ENCODE results near the gene XCR1.
A peak's percentile ranks its signal among the peaks of the same experiment; 100 is the strongest.

The XCR1 gene

GRCh38 chr3:45984331-45985312 is 42.7 kb downstream of the XCR1 start:
- peak; percentile 75 for DNase-seq (ENCODE audit: low read depth)

GRCh38 chr3:45983770-45984169 is 43.5 kb downstream of the XCR1 start:
- no peak for DNase-seq (ENCODE audit: low read depth)

- peak; percentile 78 for DNase-seq (ENCODE audit: low read depth)
Observed at GRCh38 chr3:45981346-45982074, 45.8 kb downstream of the XCR1 start.

- peak; percentile 21 for DNase-seq (ENCODE audit: low read depth)
Observed at GRCh38 chr3:45980819-45981218, 46.5 kb downstream of the XCR1 start.

- no peak for DNase-seq (ENCODE audit: low read depth)
Observed at GRCh38 chr3:45980229-45980813, 47.0 kb downstream of the XCR1 start.

GRCh38 chr3:45979378-45979777 is 47.9 kb downstream of the XCR1 start:
- no peak for DNase-seq (ENCODE audit: low read depth)

GRCh38 chr3:45978006-45978761 is 49.1 kb downstream of the XCR1 start:
- no peak for DNase-seq (ENCODE audit: low read depth)

- DNase-seq (ENCODE audit: low read depth) = no peak
Observed at GRCh38 chr3:45976191-45977091, 50.8 kb downstream of the XCR1 start.

GRCh38 chr3:45975686-45976085 is 51.6 kb downstream of the XCR1 start:
- DNase-seq (ENCODE audit: low read depth) = no peak

GRCh38 chr3:45974686-45975085 is 52.6 kb downstream of the XCR1 start:
- no peak for DNase-seq (ENCODE audit: low read depth)

GRCh38 chr3:45972534-45973402 is 54.5 kb downstream of the XCR1 start:
- peak; percentile 97 for DNase-seq (ENCODE audit: low read depth)

GRCh38 chr3:45969953-45970352 is 57.3 kb downstream of the XCR1 start:
- no peak for DNase-seq (ENCODE audit: low read depth)

- DNase-seq (ENCODE audit: low read depth) = no peak
Observed at GRCh38 chr3:45969116-45969515, 58.2 kb downstream of the XCR1 start.

- DNase-seq (ENCODE audit: low read depth) = peak; percentile 80
Observed at GRCh38 chr3:45968706-45969105, 58.6 kb downstream of the XCR1 start.

GRCh38 chr3:45968149-45968548 is 59.1 kb downstream of the XCR1 start:
- DNase-seq (ENCODE audit: low read depth) = no peak

GRCh38 chr3:45967724-45968123 is 59.6 kb downstream of the XCR1 start:
- DNase-seq (ENCODE audit: low read depth) = no peak
